ENCODE measurements around the gene AKAP13. TPM values are rescaled to one million over a fixed set of nuclear protein-coding genes. Genes with fewer than 3 reads are reported as not detected.
"Not testable (repeated sequence)": the region's sequence is repeated elsewhere in the genome, so short reads cannot be mapped to it uniquely, and the experiment has no call there.

Gene AKAP13
- total RNA-seq, 1 experiment from 2014 or later, result 29.1 TPM

- DNase-seq (ENCODE audit: low read depth); in situ Hi-C loops (cut with HindIII; ENCODE audit: low pct_unique_long_range_greater_than_20kb, low sequenced_read_pairs): not testable (repeated sequence)
Observed at GRCh38 chr15:85535533-85536330, 155.3 kb downstream of the AKAP13 start.

DNA sequence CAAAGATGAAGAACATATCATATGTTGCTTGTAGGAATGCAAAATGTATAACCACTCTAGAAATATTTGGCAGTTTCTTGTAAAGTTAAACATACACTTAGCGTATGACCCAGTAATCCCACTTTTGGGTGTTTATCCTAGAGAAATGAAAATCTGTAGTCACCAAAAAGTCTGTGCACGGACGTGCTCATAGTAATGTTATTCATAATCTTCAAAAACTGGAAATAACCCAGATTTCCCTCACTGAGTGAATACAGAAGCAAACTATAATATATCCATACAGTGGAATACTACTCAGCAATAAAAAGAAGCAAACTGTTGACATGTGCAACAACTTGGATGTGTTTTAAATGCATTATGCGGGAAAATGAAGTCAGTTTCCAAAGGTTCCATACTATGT, 155.9 kb downstream of the AKAP13 start:
- no peak for DNase-seq (ENCODE audit: low read depth)
- in situ Hi-C loops (cut with HindIII; ENCODE audit: low pct_unique_long_range_greater_than_20kb, low sequenced_read_pairs), result no loop called here

DNA sequence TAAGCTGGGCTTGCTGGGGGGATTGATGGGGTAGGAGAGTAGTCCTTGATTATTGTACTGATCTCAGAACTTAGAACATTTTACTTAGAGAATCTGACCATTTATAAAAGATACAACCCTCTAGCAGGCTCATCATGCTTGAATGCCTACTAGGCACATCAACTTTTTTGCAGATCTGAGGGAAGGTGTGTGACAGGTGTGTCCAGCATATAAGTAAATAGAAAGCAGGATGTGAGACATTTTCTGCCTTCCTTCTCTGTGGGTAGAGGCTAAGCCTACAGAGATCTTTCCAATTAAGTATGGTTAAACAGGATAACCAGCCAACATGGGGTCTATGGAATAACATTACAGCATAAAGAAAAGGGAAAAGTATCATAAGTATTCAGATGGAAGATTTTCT, 159.1 kb downstream of the AKAP13 start:
- in situ Hi-C loops (cut with HindIII; ENCODE audit: low pct_unique_long_range_greater_than_20kb, low sequenced_read_pairs), result no loop called here
- DNase-seq (ENCODE audit: low read depth), result no peak

GRCh38 chr15:85540085-85540797, 159.8 kb downstream of the AKAP13 start:
- in situ Hi-C loops (cut with HindIII; ENCODE audit: low pct_unique_long_range_greater_than_20kb, low sequenced_read_pairs), result no loop called here
- no peak for DNase-seq (ENCODE audit: low read depth)

DNA sequence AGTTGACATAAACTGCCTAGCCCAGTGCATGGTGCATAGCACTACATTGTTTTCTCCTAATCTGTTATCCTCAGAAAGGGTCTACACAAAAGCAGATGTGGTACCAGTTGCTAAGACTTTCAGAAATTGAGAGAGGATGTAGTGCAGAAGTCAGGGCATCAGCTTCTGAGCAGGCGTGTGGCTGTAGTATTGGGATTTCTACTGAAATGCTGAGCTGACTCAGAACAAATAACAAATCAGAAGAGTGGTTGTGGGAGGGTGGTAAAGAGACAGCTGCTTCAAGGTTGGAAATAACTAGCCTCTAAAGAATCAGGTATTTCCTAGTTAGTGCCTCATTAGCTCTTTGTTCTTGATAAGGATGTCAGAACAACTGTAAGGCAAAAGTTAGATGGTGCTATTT, 161.3 kb downstream of the AKAP13 start:
- DNase-seq (ENCODE audit: low read depth), result no peak
- in situ Hi-C loops (cut with HindIII; ENCODE audit: low pct_unique_long_range_greater_than_20kb, low sequenced_read_pairs), result no loop called here

DNA sequence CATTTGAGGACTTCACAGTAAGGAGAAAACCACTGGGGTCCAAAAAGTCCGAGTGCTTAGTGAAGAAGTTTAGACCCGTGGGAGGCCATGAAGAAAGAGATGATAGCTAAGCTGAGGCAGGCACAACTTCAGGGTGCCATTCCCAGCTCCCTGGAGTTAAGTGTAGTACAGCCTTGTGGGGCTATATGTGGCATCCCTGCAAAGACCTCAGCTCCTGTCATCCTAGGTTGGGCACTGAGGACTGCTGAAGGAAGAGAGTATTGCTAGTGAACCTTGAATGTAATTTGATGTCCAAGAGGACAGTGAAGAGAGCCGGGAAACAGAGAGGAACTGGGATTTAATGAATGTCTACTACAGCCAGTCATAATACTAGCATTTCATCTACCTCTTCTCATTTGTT, 162.1 kb downstream of the AKAP13 start:
- DNase-seq (ENCODE audit: low read depth), result no peak
- in situ Hi-C loops (cut with HindIII; ENCODE audit: low pct_unique_long_range_greater_than_20kb, low sequenced_read_pairs), result no loop called here

DNA sequence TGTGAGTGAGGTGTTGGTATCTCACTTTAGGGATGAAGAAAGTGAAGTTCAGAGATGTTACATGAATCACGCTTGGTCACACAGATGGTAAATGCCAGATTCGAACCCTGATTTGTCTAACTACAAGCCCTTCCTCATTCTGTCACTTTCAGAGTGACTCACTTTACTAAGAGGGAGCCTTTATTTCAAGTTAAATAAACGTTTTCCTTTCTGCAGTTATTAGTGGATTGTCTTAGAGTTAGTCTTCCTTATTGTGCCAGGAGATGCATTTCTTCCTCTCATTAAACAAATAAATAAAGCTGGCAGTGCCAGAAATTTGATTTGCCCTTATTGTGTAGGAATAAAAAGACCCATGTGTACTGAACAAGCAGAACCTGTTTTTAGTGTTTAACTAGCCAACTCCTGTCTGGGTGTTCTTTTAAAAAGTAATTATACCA, 162.5 kb downstream of the AKAP13 start:
- in situ Hi-C loops (cut with HindIII; ENCODE audit: low pct_unique_long_range_greater_than_20kb, low sequenced_read_pairs), result no loop called here
- DNase-seq (ENCODE audit: low read depth), result no peak

- DNase-seq (ENCODE audit: low read depth), result no peak
- in situ Hi-C loops (cut with HindIII; ENCODE audit: low pct_unique_long_range_greater_than_20kb, low sequenced_read_pairs), result no loop called here
Observed at GRCh38 chr15:85543741-85544155, 163.3 kb downstream of the AKAP13 start.

DNA sequence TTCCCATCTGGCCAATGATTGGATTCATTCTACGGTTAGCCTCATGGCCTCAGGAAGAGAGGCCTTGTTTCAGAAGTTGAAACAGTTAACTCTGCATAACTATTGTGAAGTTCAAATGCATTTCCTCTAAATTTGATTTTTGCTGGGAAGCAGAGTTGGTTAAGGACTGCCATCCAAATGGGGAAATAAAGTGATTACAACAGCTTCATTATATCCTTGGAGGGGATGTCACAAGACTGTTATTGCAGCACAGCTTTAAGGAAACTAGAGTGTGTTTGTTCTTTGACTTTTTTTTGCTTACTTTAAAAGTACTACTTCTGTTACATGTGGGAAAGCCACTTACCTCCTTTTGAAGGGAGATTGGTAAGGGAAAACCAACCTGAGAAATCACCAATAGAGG, 164.8 kb downstream of the AKAP13 start:
- no peak for DNase-seq (ENCODE audit: low read depth)
- in situ Hi-C loops (cut with HindIII; ENCODE audit: low pct_unique_long_range_greater_than_20kb, low sequenced_read_pairs), result no loop called here

GRCh38 chr15:85545752-85546151, 165.3 kb downstream of the AKAP13 start:
- DNase-seq (ENCODE audit: low read depth), result no peak
- in situ Hi-C loops (cut with HindIII; ENCODE audit: low pct_unique_long_range_greater_than_20kb, low sequenced_read_pairs), result no loop called here

DNA sequence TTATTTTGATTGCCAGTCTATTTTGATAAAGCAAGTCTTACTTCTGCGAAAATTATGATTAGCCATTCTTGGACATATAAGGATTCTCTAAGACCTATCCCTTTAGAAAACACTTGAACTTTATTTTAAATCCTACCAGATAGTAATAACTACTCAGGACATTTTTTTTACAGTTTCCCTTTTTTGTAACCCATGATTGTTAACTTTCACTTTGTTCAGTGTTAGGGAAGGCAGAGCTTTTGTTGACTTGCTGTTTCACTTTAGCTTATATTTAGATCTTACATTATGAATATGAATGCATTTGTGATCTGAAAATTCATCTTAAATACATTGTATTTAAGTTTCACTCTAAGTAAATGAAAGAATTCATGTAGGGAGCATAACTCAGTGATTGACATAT, 167.0 kb downstream of the AKAP13 start:
- in situ Hi-C loops (cut with HindIII; ENCODE audit: low pct_unique_long_range_greater_than_20kb, low sequenced_read_pairs), result no loop called here
- DNase-seq (ENCODE audit: low read depth), result no peak

DNA sequence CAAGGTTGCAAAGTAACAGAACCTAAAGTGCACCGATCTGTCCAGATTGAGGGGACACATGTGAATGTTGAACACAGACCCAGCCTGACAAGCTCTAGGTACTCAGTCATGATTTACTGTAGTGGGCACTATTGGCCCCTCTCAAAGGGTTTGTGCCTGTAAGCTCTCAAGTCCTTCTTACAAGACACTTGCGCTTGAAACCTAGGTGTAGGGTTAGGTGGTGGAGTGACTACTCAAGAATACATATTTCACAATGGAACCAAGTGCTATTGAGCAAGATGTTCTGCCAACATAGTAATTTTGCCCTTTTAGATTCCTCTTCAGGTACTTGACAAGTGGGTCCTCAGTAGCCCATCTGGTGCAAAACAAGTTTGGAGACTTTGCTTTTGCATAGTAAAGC, 169.9 kb downstream of the AKAP13 start:
- in situ Hi-C loops (cut with HindIII; ENCODE audit: low pct_unique_long_range_greater_than_20kb, low sequenced_read_pairs), result no loop called here

GRCh38 chr15:85551221-85551832, 170.9 kb downstream of the AKAP13 start:
- no peak for DNase-seq (ENCODE audit: low read depth)
- in situ Hi-C loops (cut with HindIII; ENCODE audit: low pct_unique_long_range_greater_than_20kb, low sequenced_read_pairs), result no loop called here

More for the DNA sequence above, 169.9 kb downstream of the AKAP13 start:
- no peak for DNase-seq (ENCODE audit: low read depth)

GRCh38 chr15:85554852-85555521, 174.6 kb downstream of the AKAP13 start:
- no peak for DNase-seq (ENCODE audit: low read depth)
- in situ Hi-C loops (cut with HindIII; ENCODE audit: low pct_unique_long_range_greater_than_20kb, low sequenced_read_pairs), result no loop called here

GRCh38 chr15:85555875-85556617, 175.6 kb downstream of the AKAP13 start:
- in situ Hi-C loops (cut with HindIII; ENCODE audit: low pct_unique_long_range_greater_than_20kb, low sequenced_read_pairs), result no loop called here
- DNase-seq (ENCODE audit: low read depth), result no peak

DNA sequence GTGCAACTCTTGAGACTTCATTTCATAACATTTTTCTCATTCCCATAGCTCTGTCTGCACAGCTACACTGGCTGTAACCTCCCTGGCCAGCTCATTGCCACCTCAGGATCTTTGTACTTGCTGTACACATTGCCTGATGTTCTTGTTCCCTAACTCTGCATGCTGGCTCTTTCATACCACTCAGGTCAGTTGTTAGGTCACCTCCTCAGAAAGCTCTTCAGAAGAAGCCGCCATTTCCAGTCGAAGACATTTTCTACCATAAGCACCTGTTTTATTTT, 176.2 kb downstream of the AKAP13 start:
- in situ Hi-C loops (cut with HindIII; ENCODE audit: low pct_unique_long_range_greater_than_20kb, low sequenced_read_pairs), result no loop called here
- DNase-seq (ENCODE audit: low read depth), result no peak

DNA sequence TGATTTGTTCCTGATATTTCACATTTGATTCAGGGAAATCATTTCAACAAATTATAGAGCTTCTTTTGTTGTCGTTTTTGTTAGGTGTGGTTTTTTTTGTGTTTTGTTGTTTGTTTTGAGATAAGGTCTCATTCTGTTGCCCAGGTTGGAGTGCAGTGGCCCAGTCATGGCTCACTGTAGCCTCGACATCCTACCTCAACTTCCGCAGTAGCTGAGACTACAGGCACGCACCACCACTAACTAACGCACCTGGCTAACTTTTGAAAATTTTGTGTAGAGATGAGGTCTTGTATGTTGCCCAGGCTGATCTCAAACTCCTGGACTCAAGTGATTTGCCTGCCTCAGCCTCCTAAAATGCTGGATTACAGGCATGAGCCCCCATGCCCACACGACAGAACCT, 177.0 kb downstream of the AKAP13 start:
- in situ Hi-C loops (cut with HindIII; ENCODE audit: low pct_unique_long_range_greater_than_20kb, low sequenced_read_pairs), result no loop called here
- DNase-seq (ENCODE audit: low read depth), result no peak

- in situ Hi-C loops (cut with HindIII; ENCODE audit: low pct_unique_long_range_greater_than_20kb, low sequenced_read_pairs), result no loop called here
- no peak for DNase-seq (ENCODE audit: low read depth)
Observed at GRCh38 chr15:85558848-85559247, 178.4 kb downstream of the AKAP13 start.
